OCI-LY3 (cell line): Measurements from ENCODE around the gene GRIK1.

Source experiments
- H2AFZ ChIP-seq: fragments of 200-600, 300-600 bp; shearing (Covaris generic); 2 replicates; pipeline ENCODE4 v1.6.0; 2014; ENCODE audit warnings: antibody characterized with exemption, low read depth, low read length
- H3K27ac ChIP-seq: fragments of 200-600, 300-600 bp; sonication (generic); 2 replicates; pipeline ENCODE4 v1.5.1; 2014; ENCODE audit warnings: mild to moderate bottlenecking, low read length, moderate library complexity, mixed read lengths
- H3K27me3 ChIP-seq: fragments of 200-600, 300-600 bp; sonication (generic); 2 replicates; pipeline ENCODE4 v1.6.1; 2014; ENCODE audit warnings: low read depth, low read length, mixed read lengths
- H3K36me3 ChIP-seq: fragments of 200-600, 300-600 bp; sonication (generic); replicated peaks from 2 replicates; pipeline ENCODE3; 2014; ENCODE audit warnings: low read depth, low read length, mixed read lengths
- H3K4me1 ChIP-seq: fragments of 300-600, 200-600 bp; sonication (generic); 2 replicates; pipeline ENCODE4 v1.6.1; 2014; ENCODE audit warnings: low read length, mixed read lengths
- H3K4me2 ChIP-seq: fragments of 200-600, 300-600 bp; sonication (generic); 2 replicates; pipeline ENCODE4 v1.6.1; 2014; ENCODE audit warnings: low read length, mixed read lengths
- H3K4me3 ChIP-seq: fragments of 300-600, 200-600 bp; sonication (generic); 2 replicates; pipeline ENCODE4 v1.5.1; 2014; ENCODE audit warnings: antibody characterized with exemption, mild to moderate bottlenecking, low read length, moderate library complexity
- H3K79me2 ChIP-seq: fragments of 300-600, 200-600 bp; shearing (Covaris generic); 2 replicates; pipeline ENCODE4 v1.6.1; 2014; ENCODE audit warnings: mild to moderate bottlenecking, low read length, mixed read lengths
- H3K9ac ChIP-seq: fragments of 300-600, 200-600 bp; shearing (Covaris generic); 2 replicates; pipeline ENCODE4 v1.6.0; 2014; ENCODE audit warnings: mild to moderate bottlenecking, low read length, moderate library complexity
- H3K9me3 ChIP-seq: fragments of 200-600, 300-600 bp; shearing (Covaris generic); 2 replicates; pipeline ENCODE4 v1.6.1; 2014; ENCODE audit warnings: low read length, mixed read lengths; ENCODE audit not compliant: insufficient read depth
- H4K20me1 ChIP-seq: fragments of 200-600, 300-600 bp; sonication (generic); 2 replicates; pipeline ENCODE4 v1.6.1; 2016; ENCODE audit warnings: low read length, mixed read lengths; ENCODE audit not compliant: insufficient read depth
- CTCF ChIP-seq: fragments of 200-600, 300-600 bp; sonication (generic); IDR thresholded peaks from 2 replicates; pipeline ENCODE4 v1.5.1; 2014; ENCODE audit warnings: antibody characterized with exemption, low read length, low read depth
- EZH2phosphoT487 ChIP-seq: fragments of 200-600 bp; shearing (Covaris generic); IDR thresholded peaks from 2 replicates; pipeline ENCODE4 v1.6.1; 2018; ENCODE audit warnings: antibody characterized with exemption, mixed run types, low read depth

Gene GRIK1

GRCh38 chr21:29953690-29954089 lies 13.9 kb upstream of the GRIK1 start:
- Histone ChIP-seq H3K4me1 (no peaks in the 10 kb centered on the region), H3K27ac (no peak overlapping the region), H4K20me1 (no peaks in the 10 kb centered on the region), H3K9ac (no peak overlapping the region), H2AFZ (no peak overlapping the region), H3K9me3 (no peaks in the 10 kb centered on the region), H3K27me3 (no peaks in the 10 kb centered on the region), H3K79me2 (no peaks in the 10 kb centered on the region), H3K4me2 (no peak overlapping the region), H3K36me3 (no peaks in the 10 kb centered on the region), H3K4me3 (no peak overlapping the region)
- TF ChIP-seq CTCF, result no peak

- TF ChIP-seq EZH2phosphoT487, result no peak
- no peak for TF ChIP-seq CTCF
- Histone ChIP-seq H3K27me3 (no peaks in the 10 kb centered on the region), H3K79me2 (no peaks in the 10 kb centered on the region)
These were observed 13.3 kb upstream of the GRIK1 start for GRCh38 chr21:29953072-29953471.

GRCh38 chr21:29951911-29952310 lies 12.1 kb upstream of the GRIK1 start:
- no peaks in the 10 kb centered on the region for H3K36me3 ChIP-seq
- no peaks in the 10 kb centered on the region for H3K27me3 ChIP-seq
- H3K27ac ChIP-seq, result no peak overlapping the region
- H3K4me2 ChIP-seq, result no peak overlapping the region
- no peaks in the 10 kb centered on the region for H3K4me1 ChIP-seq
- H3K4me3 ChIP-seq, result no peak overlapping the region
- TF ChIP-seq CTCF (no peak), EZH2phosphoT487 (no peak)
- no peaks in the 10 kb centered on the region for H3K79me2 ChIP-seq
- no peak overlapping the region for H2AFZ ChIP-seq
- no peak overlapping the region for H3K9ac ChIP-seq
- H3K9me3 ChIP-seq, result no peaks in the 10 kb centered on the region
- no peaks in the 10 kb centered on the region for H4K20me1 ChIP-seq

More at GRCh38 chr21:29953072-29953471, 13.3 kb upstream of the GRIK1 start:
- no peak overlapping the region for H3K4me3 ChIP-seq
- no peaks in the 10 kb centered on the region for H4K20me1 ChIP-seq
- no peaks in the 10 kb centered on the region for H3K36me3 ChIP-seq
- H3K4me2 ChIP-seq, result no peak overlapping the region
- H3K4me1 ChIP-seq, result no peaks in the 10 kb centered on the region
- no peak overlapping the region for H2AFZ ChIP-seq
- H3K9ac ChIP-seq, result no peak overlapping the region
- H3K9me3 ChIP-seq, result no peaks in the 10 kb centered on the region
- no peak overlapping the region for H3K27ac ChIP-seq

- Histone ChIP-seq H3K36me3 (no peaks in the 10 kb centered on the region), H3K27me3 (no peaks in the 10 kb centered on the region), H3K79me2 (no peaks in the 10 kb centered on the region), H2AFZ (no peak overlapping the region), H3K4me3 (no peak overlapping the region), H3K4me1 (no peaks in the 10 kb centered on the region), H3K9me3 (no peaks in the 10 kb centered on the region), H3K9ac (no peak overlapping the region), H4K20me1 (no peaks in the 10 kb centered on the region), H3K4me2 (no peak overlapping the region), H3K27ac (no peak overlapping the region)
- no peak for TF ChIP-seq EZH2phosphoT487
- TF ChIP-seq CTCF, result no peak
These were observed 10.2 kb upstream of the GRIK1 start for GRCh38 chr21:29949991-29950390.
